ENCODE data around the gene ZNF550. TPM values are rescaled to one million over a fixed set of nuclear protein-coding genes. Genes with fewer than 3 reads are reported as not detected.

ZNF550 gene
- total and polyA plus RNA-seq, 2 of the 13 experiments (the other 11 are each of a cell fraction or from before 2014, with no cell fraction given) = 8.6 to 9.1 TPM

DNA sequence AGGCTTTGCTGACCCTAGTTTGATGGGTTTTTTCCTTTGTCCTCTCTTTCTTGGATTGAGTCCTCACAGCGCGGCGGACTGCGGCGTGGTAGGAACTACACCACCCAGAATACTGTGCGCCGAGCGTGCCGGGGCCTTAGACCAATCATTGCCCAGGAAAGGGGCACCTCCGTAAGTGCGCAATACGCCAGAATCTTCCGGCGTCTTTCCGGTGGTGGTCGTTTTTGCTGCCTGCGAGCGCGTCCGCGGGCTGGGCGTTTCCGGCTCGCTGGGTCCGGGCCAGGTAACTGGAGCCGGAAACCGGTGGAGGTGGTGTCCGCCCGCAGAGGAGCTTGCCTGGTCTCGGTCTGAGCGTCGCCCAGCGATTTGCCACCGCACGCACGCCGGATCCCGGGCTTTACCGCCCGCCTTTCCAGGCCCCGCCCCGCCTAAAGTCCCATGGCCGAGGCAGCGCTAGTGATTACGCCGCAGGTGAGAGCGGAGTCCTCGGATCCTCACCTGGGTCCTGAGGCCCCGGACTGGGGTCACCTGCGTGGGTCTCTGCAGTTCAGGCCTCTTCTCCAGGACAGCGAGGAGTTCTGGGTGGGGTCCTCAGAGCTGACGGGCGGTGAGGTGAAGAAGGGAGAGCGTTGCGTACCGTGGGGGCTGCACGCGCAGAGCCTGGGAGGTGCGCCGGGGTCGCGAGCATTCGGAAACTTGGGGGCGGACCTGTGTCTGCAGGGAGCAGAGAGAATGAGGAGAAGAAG lies 32.4 kb downstream of the ZNF550 start, which contains the start of gene ZNF549 (continued):
- no peak for TF ChIP-seq SCMH1 (CRISPR knock-in tag; IDR thresholded peaks at IDR 0.05; ENCODE audit: borderline replicate concordance)
- TF ChIP-seq U2AF1 (optimal IDR thresholded peaks at IDR 0.05; ENCODE audit: low read depth, low read length) = no peak
- TF ChIP-seq ELF1 (CRISPR knock-in tag; IDR thresholded peaks at IDR 0.05) = peak; percentile 92
- TF ChIP-seq CREB1 (IDR thresholded peaks at IDR 0.05) = peak; percentile 85
- peak; percentile 93 for TF ChIP-seq CREB1 (CRISPR knock-in tag; IDR thresholded peaks at IDR 0.05)
- TF ChIP-seq NR2F1 (CRISPR knock-in tag; IDR thresholded peaks at IDR 0.05) = no peak
- TF ChIP-seq PRMT3 (CRISPR knock-in tag; IDR thresholded peaks at IDR 0.05; ENCODE audit: borderline replicate concordance, low read depth) = no peak
- no peak for TF ChIP-seq ZNF432 (CRISPR knock-in tag; IDR thresholded peaks at IDR 0.05; ENCODE audit: borderline replicate concordance)
- peak; percentile 88 for TF ChIP-seq RBFOX2 (IDR thresholded peaks at IDR 0.05; ENCODE audit: low read depth, low read length)
- TF ChIP-seq ZNF263 (CRISPR knock-in tag; IDR thresholded peaks at IDR 0.05) = no peak
- TF ChIP-seq, protein P1, sequence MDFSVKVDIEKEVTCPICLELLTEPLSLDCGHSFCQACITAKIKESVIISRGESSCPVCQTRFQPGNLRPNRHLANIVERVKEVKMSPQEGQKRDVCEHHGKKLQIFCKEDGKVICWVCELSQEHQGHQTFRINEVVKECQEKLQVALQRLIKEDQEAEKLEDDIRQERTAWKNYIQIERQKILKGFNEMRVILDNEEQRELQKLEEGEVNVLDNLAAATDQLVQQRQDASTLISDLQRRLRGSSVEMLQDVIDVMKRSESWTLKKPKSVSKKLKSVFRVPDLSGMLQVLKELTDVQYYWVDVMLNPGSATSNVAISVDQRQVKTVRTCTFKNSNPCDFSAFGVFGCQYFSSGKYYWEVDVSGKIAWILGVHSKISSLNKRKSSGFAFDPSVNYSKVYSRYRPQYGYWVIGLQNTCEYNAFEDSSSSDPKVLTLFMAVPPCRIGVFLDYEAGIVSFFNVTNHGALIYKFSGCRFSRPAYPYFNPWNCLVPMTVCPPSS (IDR thresholded peaks at IDR 0.05) = no peak
- TF ChIP-seq KAT7 (CRISPR knock-in tag; IDR thresholded peaks at IDR 0.05; ENCODE audit: borderline replicate concordance) = peak; percentile 68; the same call in 1 of the 2 replicates
- TF ChIP-seq ZSCAN25 (CRISPR knock-in tag; IDR thresholded peaks at IDR 0.05) = no peak
- TF ChIP-seq SOX6 (IDR thresholded peaks at IDR 0.05) = no peak
- TF ChIP-seq SOX6 (CRISPR knock-in tag; IDR thresholded peaks at IDR 0.05) = peak; percentile 44
- no peak for TF ChIP-seq ZNF251 (CRISPR knock-in tag; IDR thresholded peaks at IDR 0.05)
- no peak for TF ChIP-seq RFX3 (CRISPR knock-in tag; IDR thresholded peaks at IDR 0.05)
- TF ChIP-seq YEATS4 (CRISPR knock-in tag; IDR thresholded peaks at IDR 0.05; ENCODE audit: borderline replicate concordance) = 0 out of 2 replicates have a peak, but pooled peaks have one; percentile 56
- TF ChIP-seq ZNF883 (CRISPR knock-in tag; IDR thresholded peaks at IDR 0.05; ENCODE audit: not compliant biosample characterization) = peak; percentile 85
- no peak; the same call in 1 of the 2 replicates for TF ChIP-seq ONECUT2 (CRISPR knock-in tag; IDR thresholded peaks at IDR 0.05)
- TF ChIP-seq ZNF543 (CRISPR knock-in tag; IDR thresholded peaks at IDR 0.05) = peak; percentile 73; the same call in 1 of the 2 replicates
- no peak for TF ChIP-seq ZBTB8A (CRISPR knock-in tag; IDR thresholded peaks at IDR 0.05; ENCODE audit: borderline replicate concordance, low read depth)
- no peak for TF ChIP-seq NR1H2 (CRISPR knock-in tag; IDR thresholded peaks at IDR 0.05; ENCODE audit: borderline replicate concordance, low read depth)
- TF ChIP-seq, protein P2, sequence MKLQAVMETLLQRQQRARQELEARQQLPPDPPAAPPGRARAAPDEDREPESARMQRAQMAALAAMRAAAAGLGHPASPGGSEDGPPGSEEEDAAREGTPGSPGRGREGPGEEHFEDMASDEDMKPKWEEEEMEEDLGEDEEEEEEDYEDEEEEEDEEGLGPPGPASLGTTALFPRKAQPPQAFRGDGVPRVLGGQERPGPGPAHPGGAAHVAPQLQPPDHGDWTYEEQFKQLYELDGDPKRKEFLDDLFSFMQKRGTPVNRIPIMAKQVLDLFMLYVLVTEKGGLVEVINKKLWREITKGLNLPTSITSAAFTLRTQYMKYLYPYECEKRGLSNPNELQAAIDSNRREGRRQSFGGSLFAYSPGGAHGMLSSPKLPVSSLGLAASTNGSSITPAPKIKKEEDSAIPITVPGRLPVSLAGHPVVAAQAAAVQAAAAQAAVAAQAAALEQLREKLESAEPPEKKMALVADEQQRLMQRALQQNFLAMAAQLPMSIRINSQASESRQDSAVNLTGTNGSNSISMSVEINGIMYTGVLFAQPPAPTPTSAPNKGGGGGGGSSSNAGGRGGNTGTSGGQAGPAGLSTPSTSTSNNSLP (IDR thresholded peaks at IDR 0.05; ENCODE audit: low read depth, low read length) = no peak
- TF ChIP-seq CAMTA2 (CRISPR knock-in tag; IDR thresholded peaks at IDR 0.05; ENCODE audit: borderline replicate concordance) = no peak
- TF ChIP-seq HOXA9 (CRISPR knock-in tag; IDR thresholded peaks at IDR 0.05; ENCODE audit: borderline replicate concordance) = no peak
- peak; percentile 59 to 83 for TF ChIP-seq POLR2A (IDR thresholded peaks at IDR 0.05; ENCODE audit: insufficient read depth in 1 of 2, low read depth in 2 of 2, low read length in 2 of 2)
- no peak for TF ChIP-seq ZNF629 (CRISPR knock-in tag; conservative IDR thresholded peaks at IDR 0.05)
- no peak for TF ChIP-seq ZNF34 (CRISPR knock-in tag; IDR thresholded peaks at IDR 0.05; ENCODE audit: borderline replicate concordance)
- TF ChIP-seq TBL1XR1 (IDR thresholded peaks at IDR 0.05; ENCODE audit: borderline replicate concordance, low read length, partially characterized antibody) = peak; percentile 46
- no peak for TF ChIP-seq ZNF557 (CRISPR knock-in tag; IDR thresholded peaks at IDR 0.05)

All from HepG2 (cell line).